ENCODE measurements around the gene CRYM. TPM values are rescaled to one million over a fixed set of nuclear protein-coding genes. Genes with fewer than 3 reads are reported as not detected.
A peak's percentile ranks its signal among the peaks of the same experiment; 100 is the strongest.
"Not testable (repeated sequence)": the region's sequence is repeated elsewhere in the genome, so short reads cannot be mapped to it uniquely, and the experiment has no call there.

CRYM gene
- total and polyA plus RNA-seq, 2 donors (not counting 3 experiments of a cell fraction or from before 2014, with no cell fraction given) = not detected

- no peaks in the 10 kb centered on the region for H4K20me1 ChIP-seq (replicated peaks; ENCODE audit: control insufficient read depth, extremely low read depth, insufficient read depth, low read length)
- POLR2A ChIA-PET = interaction anchor here (0.6 to 1.0 kb wide), 4 partner anchors 48 to 1705 kb away, joined by 3 to 5 read pairs (median 4); no protein-coding TSS in a partner anchor
- BruUV-seq (replicated peaks) = no TSS peak
- TF ChIP-seq POLR2AphosphoS5 (IDR thresholded peaks at IDR 0.05; ENCODE audit: insufficient read depth, low read depth, low read length) (no peak), MYC (IDR thresholded peaks at IDR 0.05; ENCODE audit: low read depth, low read length) (peak; percentile 16), MAX (IDR thresholded peaks at IDR 0.05; ENCODE audit: insufficient read depth, insufficient read length) (no peak), GATA2 (IDR thresholded peaks at IDR 0.05; ENCODE audit: insufficient read depth, insufficient read length, low read depth, low read length) (no peak), EZH2 (IDR thresholded peaks at IDR 0.05; ENCODE audit: borderline replicate concordance, low read depth, low read length, severe bottlenecking) (no peak), JUN (IDR thresholded peaks at IDR 0.05; ENCODE audit: borderline replicate concordance, insufficient read depth, insufficient read length, low read depth) (peak; percentile 85), FOS (IDR thresholded peaks at IDR 0.05; ENCODE audit: borderline replicate concordance, insufficient read depth, low read length) (peak; percentile 93), CTCF (IDR thresholded peaks at IDR 0.05; ENCODE audit: extremely low read depth in 1 of 2, insufficient read depth in 1 of 2, low read depth in 1 of 2, low read length in 2 of 2) (peak; percentile 80 to 95), POLR2A (IDR thresholded peaks at IDR 0.05; ENCODE audit: low read depth, low read length) (no peak)
- H3K36me3 ChIP-seq (ENCODE audit: control insufficient read depth in 2 of 2, extremely low read depth in 1 of 2, insufficient read depth in 2 of 2, low read length in 2 of 2) = no peaks in the 10 kb centered on the region
- CTCF ChIA-PET = interaction anchor here (0.6 to 4.6 kb wide), 32 partner anchors 9 to 1393 kb away, joined by 3 to 132 read pairs (median 5); partner anchors contain the start of genes CRYM, ERI2, LDAF1 and REXO5
- H3K27me3 ChIP-seq (ENCODE audit: control insufficient read depth in 2 of 2, insufficient read depth in 2 of 2, low read length in 2 of 2) = peaks cover 2 to 12% of the 10 kb centered on the region in 2 experiments
- peak overlapping the region; percentile 61 to 65 (median 64) for H3K4me3 ChIP-seq (replicated peaks in 1 of 3; ENCODE audit: insufficient read depth in 1 of 3, low read depth in 1 of 3, low read length in 3 of 3)
- FAIRE-seq (peak; percentile 99), DNase-seq (ENCODE audit: low read depth, low spot score) (peak; percentile 100)
- intact Hi-C loops (cut with micrococcal nuclease) (loop anchor here (1.0 to 5.0 kb wide), 6 partner anchors 112 to 501 kb away; partner anchors contain the start of genes DCUN1D3 and LYRM1), dilution Hi-C loops (cut with MboI; ENCODE audit: extremely low pct_ligation_motif_present, low sequenced_read_pairs) (no loop called here)
- no peak overlapping the region for H3K27ac ChIP-seq (ENCODE audit: insufficient read depth, low read depth, low read length)
- H3K9me3 ChIP-seq (replicated peaks; ENCODE audit: control insufficient read depth, insufficient read depth, low read length) = no peaks in the 10 kb centered on the region
- peak overlapping the region; percentile 83 for H3K4me2 ChIP-seq (ENCODE audit: insufficient read depth, low read length)
- H3K9me1 ChIP-seq (replicated peaks; ENCODE audit: control insufficient read depth, extremely low read depth, insufficient read depth, low read length) = no peaks in the 10 kb centered on the region
- peak overlapping the region; percentile 33 for H3K9ac ChIP-seq (replicated peaks; ENCODE audit: extremely low read depth, insufficient read depth, low read length)
- peaks cover 6% of the 10 kb centered on the region for H3K4me1 ChIP-seq (ENCODE audit: control insufficient read depth, extremely low read depth, insufficient read depth, low read length)
- H2AFZ ChIP-seq (ENCODE audit: low read depth, low read length) = peak overlapping the region; percentile 80
- H3K79me2 ChIP-seq (ENCODE audit: control insufficient read depth, insufficient read depth, low read length) = no peaks in the 10 kb centered on the region
Measured at GRCh38 chr16:21300309-21301167, 22.4 kb upstream of the CRYM start.

GRCh38 chr16:21289789-21290188 lies 11.7 kb upstream of the CRYM start:
- POLR2A ChIA-PET; BruUV-seq (replicated peaks); H3K9me3 ChIP-seq (replicated peaks; ENCODE audit: control insufficient read depth, insufficient read depth, low read length); H4K20me1 ChIP-seq (replicated peaks; ENCODE audit: control insufficient read depth, extremely low read depth, insufficient read depth, low read length); dilution Hi-C loops (cut with MboI; ENCODE audit: extremely low pct_ligation_motif_present, low sequenced_read_pairs); H3K4me3 ChIP-seq (replicated peaks in 1 of 3; ENCODE audit: insufficient read depth in 1 of 3, low read depth in 1 of 3, low read length in 3 of 3); intact Hi-C loops (cut with micrococcal nuclease); H3K27ac ChIP-seq (ENCODE audit: insufficient read depth, low read depth, low read length); H3K79me2 ChIP-seq (ENCODE audit: control insufficient read depth, insufficient read depth, low read length); FAIRE-seq; H2AFZ ChIP-seq (ENCODE audit: low read depth, low read length); H3K9me1 ChIP-seq (replicated peaks; ENCODE audit: control insufficient read depth, extremely low read depth, insufficient read depth, low read length); H3K36me3 ChIP-seq (ENCODE audit: control insufficient read depth in 2 of 2, extremely low read depth in 1 of 2, insufficient read depth in 2 of 2, low read length in 2 of 2); H3K4me1 ChIP-seq (ENCODE audit: control insufficient read depth, extremely low read depth, insufficient read depth, low read length); H3K9ac ChIP-seq (replicated peaks; ENCODE audit: extremely low read depth, insufficient read depth, low read length); H3K4me2 ChIP-seq (ENCODE audit: insufficient read depth, low read length); DNase-seq (ENCODE audit: low read depth, low spot score): not testable (repeated sequence)
- peaks cover 15 to 50% of the 10 kb centered on the region in 2 experiments for H3K27me3 ChIP-seq (ENCODE audit: control insufficient read depth in 2 of 2, insufficient read depth in 2 of 2, low read length in 2 of 2)
- CTCF ChIA-PET = interaction anchor here (1.3 kb wide), 1 partner anchor 101 kb away, joined by 5 read pairs; no protein-coding TSS in a partner anchor

All from endothelial cell of umbilical vein (primary cell).